GM12878 (cell line): ENCODE data around the gene OTULIN. TPM values are rescaled to one million over a fixed set of nuclear protein-coding genes. Genes with fewer than 3 reads are reported as not detected.

Experiments used
- ATF7 ChIP-seq: fragments of 450-650 bp; IDR thresholded peaks from 2 replicates; pipeline ENCODE4 v1.6.1; 2016; ENCODE audit warnings: low read depth, mild to moderate bottlenecking
- BACH1 ChIP-seq: fragments of 450-650 bp; IDR thresholded peaks from 2 replicates; pipeline ENCODE4 v1.6.1; 2017; ENCODE audit warnings: mild to moderate bottlenecking, borderline replicate concordance
- CBFB ChIP-seq: IDR thresholded peaks from 2 replicates; pipeline ENCODE4 v1.6.1; 2016; ENCODE audit warnings: antibody characterized with exemption, low read depth
- CTCF ChIP-seq, 3 experiments: IDR thresholded peaks in 2 of 3; conservative IDR thresholded peaks in 1 of 3; 2 replicates each; pipeline ENCODE4 v1.5.1; 2011; ENCODE audit warnings: low read depth in 3 of 3, low read length in 3 of 3, mild to moderate bottlenecking in 3 of 3, control low read depth in 2 of 3, moderate library complexity in 2 of 3, inconsistent platforms in 1 of 3, mixed read lengths in 1 of 3; ENCODE audit not compliant: control insufficient read depth in 2 of 3, insufficient read depth in 1 of 3; ENCODE audit errors: extremely low read depth in 1 of 3
- ELK1 ChIP-seq: IDR thresholded peaks from 2 replicates; pipeline ENCODE4 v1.6.1; 2012; ENCODE audit warnings: low read depth, low read length, improper control_type of control experiment
- HDAC6 ChIP-seq: fragments of 200-600 bp; sonication (generic); IDR thresholded peaks from one replicate; pipeline ENCODE4 v1.8.0; 2017; ENCODE audit warnings: antibody characterized with exemption; ENCODE audit not compliant: unreplicated experiment
- HDGF ChIP-seq: fragments of 450-650 bp; IDR thresholded peaks from 2 replicates; pipeline ENCODE4 v1.6.1; 2016; ENCODE audit warnings: antibody characterized with exemption
- IKZF2 ChIP-seq, 2 experiments: fragments of 450-650 bp; IDR thresholded peaks; 2 replicates each; pipeline ENCODE4 v1.6.1; 2017; ENCODE audit warnings: mild to moderate bottlenecking in 2 of 2, moderate library complexity in 2 of 2
- KAT2A ChIP-seq: conservative IDR thresholded peaks from 2 replicates; pipeline ENCODE4 v1.6.1; 2011; ENCODE audit warnings: low read depth, low read length; ENCODE audit not compliant: control insufficient read depth
- MAX ChIP-seq: IDR thresholded peaks from 2 replicates; pipeline ENCODE4 v1.6.1; 2012; ENCODE audit warnings: low read depth, low read length, improper control_type of control experiment
- MLLT1 ChIP-seq: fragments of 450-650 bp; IDR thresholded peaks from 2 replicates; pipeline ENCODE4 v1.6.1; 2016; ENCODE audit warnings: mild to moderate bottlenecking
- MTA2 ChIP-seq: fragments of 450-650 bp; IDR thresholded peaks from 2 replicates; pipeline ENCODE4 v1.6.1; 2016; ENCODE audit warnings: low read depth, mild to moderate bottlenecking, moderate library complexity
- MXI1 ChIP-seq: fragments of 150-350 bp; IDR thresholded peaks from 2 replicates; pipeline ENCODE4 v1.6.1; 2011; ENCODE audit warnings: low read depth, mild to moderate bottlenecking, inconsistent platforms, low read length, improper control_type of control experiment
- NFIC ChIP-seq: IDR thresholded peaks from 2 replicates; pipeline ENCODE4 v1.6.1; 2012; ENCODE audit warnings: low read depth, mild to moderate bottlenecking, inconsistent platforms, low read length, moderate library complexity
- POU2F2 ChIP-seq: IDR thresholded peaks from 3 replicates; pipeline ENCODE4 v1.6.1; 2011; ENCODE audit warnings: low read depth, mild to moderate bottlenecking, low read length, borderline replicate concordance
- RAD21 ChIP-seq: IDR thresholded peaks from 2 replicates; pipeline ENCODE4 v1.6.1; 2011; ENCODE audit warnings: mild to moderate bottlenecking, low read depth, low read length, moderate library complexity; ENCODE audit not compliant: insufficient read depth
- RELA ChIP-seq: fragments of 450-650 bp; IDR thresholded peaks from 2 replicates; pipeline ENCODE4 v1.8.0; 2014; ENCODE audit warnings: borderline replicate concordance; ENCODE audit not compliant: partially characterized antibody
- SMC3 ChIP-seq: IDR thresholded peaks from 2 replicates; pipeline ENCODE4 v1.6.1; 2011; ENCODE audit warnings: low read length, improper control_type of control experiment, borderline replicate concordance
- SP1 ChIP-seq: IDR thresholded peaks from one replicate; pipeline ENCODE4 v1.6.1; 2011; ENCODE audit warnings: low read depth, low read length
- SREBF1 ChIP-seq: IDR thresholded peaks from 2 replicates; pipeline ENCODE4 v1.6.1; 2012; ENCODE audit warnings: mild to moderate bottlenecking, low read length
- SUZ12 ChIP-seq: fragments of 200-600 bp; sonication (generic); IDR thresholded peaks from one replicate; pipeline ENCODE4 v1.6.1; 2018; ENCODE audit warnings: antibody characterized with exemption, mild to moderate bottlenecking; ENCODE audit not compliant: unreplicated experiment
- ZNF384 ChIP-seq: IDR thresholded peaks from 2 replicates; pipeline ENCODE4 v1.6.1; 2012; ENCODE audit warnings: low read depth, mild to moderate bottlenecking, low read length, improper control_type of control experiment, borderline replicate concordance
- polyA plus RNA-seq, 11 experiments: library from polyadenylated mRNA; depleted of rRNA in 4 of 11; unstranded in 6 of 11; stranded (reverse) in 5 of 11; fragments of >200 nt; fragmentation: Nextera tagmentation in 4 of 11; fragmentation: Illumina TruSeq in 1 of 11; extraction: Ambion mirVana in 4 of 11; extraction: Trizol in 1 of 11; gene quantifications; 1 replicate in 1 of 11; 2 replicates in 10 of 11; pipeline versions ENCODE4 v1.2.1 to v1.2.3, GENCODE V29; 2011 to 2016; ENCODE audit warnings: inconsistent platforms in 2 of 11, missing spikeins in 2 of 11, low read depth in 1 of 11
- total RNA-seq, 4 experiments: library from RNA; depleted of rRNA in 3 of 4; stranded (reverse); fragments of >200 nt in 3 of 4; fragmentation: Illumina TruSeq in 1 of 4; extraction: Trizol in 1 of 4; gene quantifications; 2 replicates each; pipeline versions ENCODE4 v1.2.1 to v1.2.3, GENCODE V29; 2013 to 2021

OTULIN gene
- total and polyA plus RNA-seq, 10 of the 15 experiments (the other 5 are each of a cell fraction or from before 2014, with no cell fraction given), result 6.6 to 70.5 (median 28.7) TPM

- 0 out of 2 replicates have a peak, but pooled peaks have one; percentile 23 for TF ChIP-seq BACH1
- peak; percentile 35; the same call in 1 of the 2 replicates for TF ChIP-seq NFIC
- no peak for TF ChIP-seq SUZ12
- 0 out of 2 replicates have a peak, but pooled peaks have one; percentile 30 for TF ChIP-seq CBFB
- TF ChIP-seq HDGF, result 0 out of 2 replicates have a peak, but pooled peaks have one; percentile 45
- no peak for TF ChIP-seq HDAC6
- TF ChIP-seq CTCF (IDR thresholded peaks at IDR 0.05 in 2 of 3, conservative IDR thresholded peaks at IDR 0.05 in 1 of 3; ENCODE audit: control insufficient read depth in 2 of 3, extremely low read depth in 1 of 3, insufficient read depth in 1 of 3, low read depth in 3 of 3, low read length in 3 of 3), result peak; percentile 64 to 74 (median 71); a peak in 5 of 6 replicates
- TF ChIP-seq MXI1, result peak; percentile 58; the same call in 1 of the 2 replicates
- TF ChIP-seq SP1, result peak; percentile 14
- TF ChIP-seq POU2F2, result peak; percentile 78; the same call in 2 of the 3 replicates
- peak; percentile 23; the same call in 1 of the 2 replicates for TF ChIP-seq MAX
- TF ChIP-seq RAD21, result peak; percentile 72
- no peak for TF ChIP-seq ELK1
- peak; percentile 54; the same call in 1 of the 2 replicates for TF ChIP-seq ATF7
- TF ChIP-seq SREBF1, result no peak
- TF ChIP-seq SMC3, result peak; percentile 56; the same call in 1 of the 2 replicates
- peak; percentile 39; the same call in 1 of the 2 replicates for TF ChIP-seq MTA2
- peak; percentile 43 for TF ChIP-seq RELA
- 0 out of 2 replicates have a peak, but pooled peaks have one; percentile 36 for TF ChIP-seq MLLT1
- no peak for TF ChIP-seq KAT2A
- no peak for TF ChIP-seq ZNF384
- TF ChIP-seq IKZF2 (IDR thresholded peaks at IDR 0.05), result 0 out of 4 replicates have a peak, but pooled peaks of 1 of the 2 experiments have one; percentile 11
Observed at GRCh38 chr5:14685757-14686156, 21.2 kb downstream of the OTULIN start (continued).
